GM19452 (cell line): ENCODE results near the gene TRMT10B.
"Not testable (repeated sequence)": the region's sequence is repeated elsewhere in the genome, so short reads cannot be mapped to it uniquely, and the experiment has no call there.

Experiments
- ATAC-seq: cut with Tn5 transposase; IDR thresholded peaks from one replicate; pipeline ENCODE4 v1.9.1; 2021; ENCODE audit not compliant: unreplicated experiment

TRMT10B gene

DNA sequence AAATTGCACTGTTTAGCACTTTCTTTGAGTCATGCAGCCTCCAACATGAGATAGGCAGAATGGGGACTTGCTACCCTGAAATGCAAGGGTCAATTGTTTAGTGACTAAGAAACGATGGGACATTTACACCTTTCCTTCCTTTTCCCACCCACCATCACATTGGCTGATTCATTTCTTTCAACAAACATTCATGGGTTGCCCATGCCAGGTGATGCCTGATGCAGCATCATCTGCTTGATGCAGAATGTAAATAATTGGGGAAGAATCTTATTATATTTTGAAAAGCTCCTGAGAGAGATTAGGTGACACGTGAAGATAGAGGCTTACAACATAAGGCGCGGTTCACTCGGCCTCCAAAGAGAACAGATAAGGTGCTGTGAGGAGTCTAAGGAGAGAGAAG is 4.5 kb upstream of the TRMT10B start:
- ATAC-seq: no peak

DNA sequence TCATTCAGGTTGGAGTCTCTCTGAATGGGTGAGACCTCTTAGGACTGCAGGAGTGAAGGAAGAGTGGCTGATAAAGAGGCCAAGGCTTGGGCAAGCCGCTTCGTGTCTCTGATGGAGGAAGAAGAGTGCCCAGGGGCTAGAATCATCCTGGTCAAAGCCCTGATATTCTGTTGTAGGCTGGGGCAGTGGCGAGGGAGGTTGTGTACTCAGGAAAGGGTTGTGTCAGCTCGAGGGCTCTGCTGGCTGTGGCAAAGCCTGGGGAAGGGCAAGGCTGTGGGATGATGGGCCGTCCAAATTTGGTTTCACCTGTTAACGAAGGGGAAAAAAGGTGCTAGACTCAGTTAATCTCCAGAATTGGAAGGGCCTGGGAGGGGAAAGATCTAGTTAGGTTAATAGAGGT is 2.4 kb upstream of the TRMT10B start:
- no peak for ATAC-seq

DNA sequence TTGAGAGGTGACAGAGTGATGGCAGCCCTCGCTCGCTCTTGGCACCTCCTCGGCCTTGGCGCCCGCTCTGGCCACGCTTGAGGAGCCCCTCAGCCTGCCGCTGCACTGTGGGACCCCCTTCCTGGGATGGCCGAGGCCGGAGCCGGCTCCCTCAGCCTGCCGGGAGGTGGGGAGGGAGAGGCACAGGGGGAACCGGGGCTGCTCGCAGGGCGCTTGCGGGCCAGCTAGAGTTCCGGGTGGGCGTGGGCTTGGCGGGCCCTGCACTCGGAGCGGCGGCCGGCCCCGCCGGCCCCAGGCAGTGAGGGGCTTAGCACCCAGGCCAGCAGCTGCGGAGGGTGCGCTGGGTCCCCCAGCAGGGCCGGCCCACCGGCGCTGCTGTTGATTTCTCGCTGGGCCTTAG is 1.9 kb upstream of the TRMT10B start:
- ATAC-seq: not testable (repeated sequence)

DNA sequence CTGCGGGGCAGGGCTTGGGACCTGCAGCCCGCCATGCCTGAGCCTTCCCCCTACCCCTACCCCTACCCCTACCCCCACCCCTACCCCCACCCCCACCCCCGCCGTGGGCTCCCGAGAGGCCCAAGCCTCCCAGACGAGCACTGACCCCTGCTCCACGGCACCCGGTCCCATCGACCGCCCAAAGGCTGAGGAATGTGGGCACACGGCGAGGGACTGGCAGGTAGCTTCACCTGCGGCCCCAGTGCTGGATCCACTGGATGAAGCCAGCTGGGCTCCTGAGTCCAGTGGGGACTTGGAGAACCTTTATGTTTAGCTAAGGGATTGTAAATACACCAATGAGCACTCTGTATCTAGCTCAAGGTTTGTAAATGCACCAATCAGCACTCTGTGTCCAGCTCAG is 1.5 kb upstream of the TRMT10B start:
- ATAC-seq: not testable (repeated sequence)

DNA sequence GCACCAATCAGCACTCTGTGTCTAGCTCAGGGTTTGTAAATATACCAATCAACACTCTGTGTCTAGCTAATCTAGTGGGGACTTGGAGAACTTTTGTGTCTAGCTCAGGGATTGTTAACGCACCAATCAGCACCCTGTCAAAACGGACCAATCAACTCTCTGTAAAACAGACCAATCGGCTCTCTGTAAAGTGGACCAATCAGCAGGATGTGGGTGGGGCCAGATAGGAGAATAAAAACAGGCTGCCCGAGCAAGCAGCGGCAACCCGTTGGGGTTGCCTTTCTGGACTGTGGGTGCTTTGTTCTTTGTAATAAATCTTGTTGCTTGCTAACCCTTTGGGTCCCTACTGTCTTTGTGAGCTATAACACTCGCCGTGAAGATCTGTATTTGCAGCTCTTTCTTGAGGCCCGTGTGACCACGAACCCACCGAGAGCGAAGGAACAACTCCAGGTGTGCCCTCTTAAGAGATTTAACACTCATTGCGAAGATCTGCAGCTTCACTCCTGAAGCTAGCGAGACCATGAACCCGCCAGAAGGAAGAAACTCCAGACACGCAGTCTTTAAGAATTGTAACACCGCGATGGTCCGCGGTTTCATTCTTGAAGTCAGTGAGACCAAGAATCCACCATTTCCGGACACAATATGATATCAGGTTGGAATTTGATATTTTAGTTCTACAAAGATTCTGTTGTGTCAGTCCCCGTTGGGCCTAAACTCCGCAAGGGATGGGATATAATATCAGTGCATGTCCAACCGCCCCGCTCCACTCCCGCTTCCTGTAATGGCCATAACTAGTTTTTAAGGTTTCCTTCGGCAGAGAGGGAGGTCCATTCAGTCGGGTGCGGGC is 740 bp upstream of the TRMT10B start:
- no peak for ATAC-seq

DNA sequence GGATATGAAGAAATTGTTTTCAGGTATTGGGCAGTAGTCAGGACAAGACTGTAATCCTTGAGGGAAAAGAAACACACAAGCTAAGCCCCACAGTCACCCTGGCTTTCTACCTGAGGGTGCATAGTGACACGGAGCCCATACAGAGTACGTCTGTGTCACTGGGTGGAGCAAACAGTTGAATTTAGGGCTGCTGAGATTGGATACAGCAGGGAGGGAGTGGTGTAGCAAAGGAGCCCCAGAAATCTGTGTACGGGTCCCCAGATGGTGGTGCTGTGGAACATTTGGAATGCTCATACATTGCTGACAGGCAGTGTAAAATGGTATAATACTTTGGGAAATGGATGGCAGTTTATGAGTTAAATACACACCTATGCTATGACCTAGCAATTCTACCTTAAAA is 5.1 kb downstream of the TRMT10B start:
- no peak for ATAC-seq

DNA sequence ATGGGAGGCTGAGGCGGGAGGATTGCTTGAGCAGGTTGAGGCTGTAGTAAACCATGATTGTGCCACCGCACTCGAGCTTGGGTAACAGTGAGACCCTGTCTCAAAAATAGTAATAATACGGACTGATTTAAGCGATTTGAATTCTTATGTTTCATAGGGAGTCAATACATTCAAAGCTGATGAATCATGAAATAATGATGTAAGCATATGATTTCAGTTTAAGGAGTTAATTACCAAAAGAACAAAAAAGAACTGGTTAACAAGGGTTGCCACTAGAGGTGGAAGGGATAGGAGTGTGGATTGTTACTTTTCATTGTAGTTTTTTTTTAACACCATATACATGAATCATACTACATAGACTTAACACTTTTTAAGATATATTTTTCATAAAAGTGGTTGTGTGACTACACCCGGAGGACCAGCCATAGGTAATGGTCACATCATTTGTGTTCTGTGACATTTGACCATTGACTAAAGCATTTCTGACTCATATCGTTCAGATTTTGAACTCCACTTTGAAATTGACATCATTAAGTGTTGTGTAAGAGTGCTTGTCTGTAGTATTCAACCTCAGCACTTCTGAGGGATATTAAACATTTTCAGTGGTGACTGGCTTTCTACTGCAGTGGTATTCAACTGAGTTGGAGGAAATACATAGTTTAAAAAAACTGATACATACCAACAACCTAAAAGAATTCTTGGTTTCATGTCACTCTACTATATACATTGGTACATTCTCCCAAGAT is 7.0 kb downstream of the TRMT10B start:
- no peak for ATAC-seq

DNA sequence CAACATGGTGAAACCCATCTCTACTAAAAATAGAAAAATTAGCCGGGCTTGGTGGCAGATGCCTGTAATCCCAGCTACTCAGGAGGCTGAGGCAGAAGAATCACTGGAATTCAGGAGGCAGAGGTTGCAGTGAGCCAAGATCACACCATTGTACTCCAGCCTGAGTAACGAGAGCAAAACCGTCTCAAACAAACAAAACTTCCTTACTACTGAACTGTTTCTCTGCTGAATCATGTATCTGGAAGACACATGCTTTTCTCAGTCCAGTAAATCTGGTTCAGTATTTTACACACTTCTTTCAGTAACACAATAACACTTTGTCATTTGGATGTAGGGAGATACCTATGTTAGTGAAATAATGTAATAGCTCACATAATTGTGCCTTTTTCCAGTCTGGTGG is 7.9 kb downstream of the TRMT10B start:
- ATAC-seq: no peak

DNA sequence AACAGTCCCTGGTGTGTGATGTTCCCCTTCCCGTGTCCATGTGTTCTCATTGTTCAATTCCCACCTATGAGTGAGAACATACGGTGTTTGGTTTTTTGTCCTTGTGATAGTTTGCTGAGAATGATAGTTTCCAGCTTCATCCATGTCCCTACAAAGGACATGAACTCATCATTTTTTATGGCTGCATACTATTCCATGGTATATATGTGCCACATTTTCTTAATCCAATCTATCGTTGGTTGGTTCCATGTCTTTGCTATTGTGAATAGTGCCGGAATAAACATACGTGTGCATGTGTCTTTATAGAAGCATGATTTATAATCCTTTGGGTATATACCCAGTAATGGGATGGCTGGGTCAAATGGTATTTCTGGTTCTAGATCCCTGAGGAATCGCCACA is 11.7 kb downstream of the TRMT10B start:
- ATAC-seq: not testable (repeated sequence)

DNA sequence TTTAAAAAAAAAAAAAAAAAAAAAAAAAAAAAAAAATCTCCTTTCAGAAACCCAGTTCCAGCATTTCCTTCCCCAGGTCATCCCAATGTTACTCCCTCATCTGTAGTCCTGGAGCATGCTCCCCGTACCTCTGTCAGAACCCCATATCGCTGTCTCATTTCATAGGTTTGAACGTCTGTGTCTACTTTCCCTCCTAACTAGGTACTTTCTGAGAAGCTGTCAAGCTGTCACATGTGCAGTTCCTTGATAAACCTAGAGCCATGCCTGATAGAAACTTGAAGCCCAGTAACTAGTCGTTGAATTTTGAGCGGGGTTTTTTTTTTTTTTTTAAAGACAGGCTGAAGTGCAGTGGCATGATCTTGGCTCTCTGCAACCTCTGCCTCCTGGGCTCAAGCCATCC is 15.7 kb downstream of the TRMT10B start:
- ATAC-seq: no peak

DNA sequence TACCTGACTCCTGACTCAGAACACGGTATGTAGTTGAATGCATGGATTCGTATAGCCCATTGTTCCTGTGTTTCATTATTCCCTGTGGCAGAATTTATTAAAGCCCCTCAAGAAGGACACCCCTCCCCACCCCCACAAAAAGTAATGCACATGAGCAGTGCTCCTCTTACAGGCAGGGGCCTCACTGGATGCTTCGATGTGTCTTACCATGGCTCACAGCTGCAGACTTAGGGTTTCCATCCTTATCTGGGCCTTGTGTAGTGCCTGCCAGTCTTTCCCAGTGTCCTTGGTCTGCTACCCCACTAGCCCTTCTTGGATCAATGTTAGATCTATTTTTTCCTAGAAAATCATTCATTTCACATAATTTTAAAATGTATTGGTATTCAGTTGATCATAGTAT is 16.4 kb downstream of the TRMT10B start:
- no peak for ATAC-seq

DNA sequence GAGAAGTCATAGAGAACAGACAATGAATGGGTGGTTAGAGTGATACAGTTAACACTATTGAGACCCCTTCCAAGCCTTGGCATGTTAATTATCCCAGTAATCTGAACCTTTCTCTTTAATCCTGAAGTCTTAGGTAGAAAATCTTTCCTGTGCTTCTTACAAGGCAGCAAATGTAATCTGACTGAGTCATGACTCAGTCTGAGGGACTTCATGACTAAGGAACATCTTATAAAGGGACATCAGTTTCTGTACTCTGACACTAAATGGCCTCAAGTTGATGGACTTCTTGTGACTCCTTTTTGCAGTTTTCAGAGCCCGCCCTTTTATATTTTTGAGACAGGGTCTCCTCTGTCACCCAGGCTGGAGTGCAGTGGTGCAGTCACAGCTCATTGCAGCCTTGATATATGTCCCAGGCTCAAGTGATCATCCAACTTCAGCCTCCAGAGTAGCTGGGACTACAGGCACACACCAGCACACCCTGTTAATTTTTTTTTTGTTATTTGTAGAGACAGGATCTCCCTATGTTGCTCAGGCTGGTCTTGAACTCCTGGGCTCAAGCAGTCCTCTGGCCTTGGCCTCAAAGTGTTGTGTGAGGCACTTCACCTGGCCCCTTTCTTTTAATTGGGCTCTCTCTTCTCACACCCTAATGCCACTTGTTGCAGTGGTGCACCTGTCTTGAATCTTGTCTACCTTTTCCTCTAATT is 21.8 kb downstream of the TRMT10B start:
- no peak for ATAC-seq

DNA sequence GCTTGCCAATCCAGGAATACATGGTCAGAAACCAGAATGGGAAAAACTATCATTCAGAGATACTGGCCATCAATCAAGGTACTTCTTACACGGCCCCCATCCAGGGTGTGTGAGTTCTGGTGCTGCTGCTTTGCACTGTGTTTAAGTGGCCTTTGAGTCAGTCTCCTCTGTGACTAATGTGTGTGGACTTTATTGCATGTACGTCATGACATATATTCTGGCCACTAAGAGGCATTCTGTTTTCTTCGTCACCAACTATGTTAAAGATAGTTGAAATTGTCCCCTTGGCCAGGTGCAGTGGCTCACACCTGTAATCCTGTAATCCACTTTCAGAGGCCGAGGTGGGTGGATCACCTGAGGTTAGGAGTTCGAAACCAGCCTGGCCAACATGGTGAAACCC is 22.7 kb downstream of the TRMT10B start:
- no peak for ATAC-seq

DNA sequence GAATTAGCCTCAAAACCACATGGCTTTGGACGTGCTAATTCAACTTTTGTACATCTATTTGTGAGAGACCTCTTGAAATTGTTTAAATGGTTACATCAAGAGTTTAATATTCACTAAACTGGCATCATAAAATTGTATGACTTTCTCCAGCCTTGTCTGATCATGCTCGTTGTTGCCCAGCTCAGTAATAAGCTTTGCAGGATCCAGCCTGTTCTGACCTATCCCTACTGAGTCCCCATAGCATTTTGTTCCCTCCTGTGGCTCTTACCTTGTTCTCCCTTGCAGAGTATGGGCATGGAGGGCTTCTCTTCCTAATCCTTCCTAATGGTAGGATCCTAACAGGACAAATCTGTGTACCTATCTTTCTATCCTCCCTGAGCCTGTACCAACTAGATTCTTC is 24.9 kb downstream of the TRMT10B start:
- no peak for ATAC-seq

DNA sequence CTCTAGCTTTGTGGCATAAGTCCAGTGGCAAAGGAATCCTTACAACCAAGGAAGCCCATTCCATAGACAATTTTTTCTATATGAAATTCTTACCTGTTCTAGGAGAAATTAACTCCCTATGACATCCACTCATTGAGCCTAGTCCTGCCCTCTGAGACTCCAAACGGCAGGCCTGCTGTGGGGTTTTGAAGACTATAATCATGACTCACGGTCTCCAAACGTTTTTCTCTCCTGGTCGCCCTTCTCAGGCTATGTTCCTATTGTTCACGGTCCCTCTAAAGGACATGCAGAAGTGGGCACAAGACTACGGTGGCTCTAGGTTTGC is 30.6 kb downstream of the TRMT10B start:
- ATAC-seq: no peak

DNA sequence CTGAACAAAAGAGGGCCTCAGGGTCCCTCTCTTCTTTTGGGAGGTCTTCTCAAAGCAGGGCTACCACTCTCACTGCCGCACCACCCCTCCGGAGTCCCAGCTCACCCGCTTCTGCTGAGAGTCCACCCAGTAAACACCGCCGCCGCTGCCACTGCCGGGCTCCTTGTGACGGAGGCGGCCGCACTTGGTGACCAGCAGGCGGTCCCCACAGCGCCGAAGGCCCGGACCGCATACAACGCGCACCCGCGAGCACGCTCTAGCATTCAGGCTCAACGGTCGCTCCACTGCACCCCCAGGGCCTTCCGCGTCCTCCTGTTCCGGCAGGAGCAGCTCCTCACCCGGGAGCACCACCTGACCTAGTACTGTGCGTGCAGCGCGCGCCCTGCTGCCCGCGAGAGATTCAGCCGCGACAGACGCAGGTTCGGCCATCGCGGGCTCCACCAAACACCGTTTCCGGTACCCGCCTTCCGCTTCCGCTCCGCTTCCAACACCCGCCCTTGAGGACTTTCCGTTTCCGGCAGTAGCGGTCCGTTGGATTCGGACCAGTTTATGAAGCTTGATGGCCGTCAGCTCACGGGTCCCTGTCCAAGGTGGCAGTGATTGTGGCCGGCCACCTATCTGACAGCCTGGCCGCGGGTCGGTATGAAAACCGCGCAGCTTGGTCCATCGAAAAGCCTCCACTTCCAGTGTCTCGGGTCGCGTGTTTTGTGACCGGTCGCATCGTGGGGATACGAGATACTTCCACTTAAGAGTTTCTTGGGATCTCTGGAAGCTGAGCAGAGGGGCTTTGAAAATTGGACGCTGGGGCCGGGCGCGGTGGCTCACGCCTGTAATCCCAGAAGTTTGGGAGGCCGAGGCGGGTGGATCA is 31.2 kb downstream of the TRMT10B start, which contains the start of gene EXOSC3:
Gene EXOSC3, minus strand, starts transcription at position 449 of the 868 bp plus-strand sequence. Its CDS starts 20 bp downstream, at position 429.
- ATAC-seq: peak; percentile 95

DNA sequence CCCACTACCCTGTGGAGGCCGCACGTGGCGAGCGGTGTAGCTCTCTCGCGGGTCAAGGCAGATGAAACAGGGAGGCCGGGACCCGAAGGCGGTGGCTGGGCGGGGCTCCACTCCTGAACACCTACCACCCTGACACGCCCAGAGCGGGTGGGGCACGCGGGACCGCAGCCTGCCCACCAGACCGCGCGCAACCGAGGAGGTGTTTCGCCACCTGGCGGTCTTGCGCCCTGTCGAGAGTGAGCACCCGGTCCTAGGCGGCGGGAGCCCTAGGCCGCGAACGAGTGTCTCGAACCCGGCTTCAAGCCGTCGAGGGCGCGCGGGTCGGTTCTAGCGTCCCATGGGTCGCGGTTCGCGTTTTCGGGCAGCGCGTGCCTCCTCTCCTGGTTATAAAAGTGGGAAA is 33.5 kb downstream of the TRMT10B start:
- no peak for ATAC-seq

DNA sequence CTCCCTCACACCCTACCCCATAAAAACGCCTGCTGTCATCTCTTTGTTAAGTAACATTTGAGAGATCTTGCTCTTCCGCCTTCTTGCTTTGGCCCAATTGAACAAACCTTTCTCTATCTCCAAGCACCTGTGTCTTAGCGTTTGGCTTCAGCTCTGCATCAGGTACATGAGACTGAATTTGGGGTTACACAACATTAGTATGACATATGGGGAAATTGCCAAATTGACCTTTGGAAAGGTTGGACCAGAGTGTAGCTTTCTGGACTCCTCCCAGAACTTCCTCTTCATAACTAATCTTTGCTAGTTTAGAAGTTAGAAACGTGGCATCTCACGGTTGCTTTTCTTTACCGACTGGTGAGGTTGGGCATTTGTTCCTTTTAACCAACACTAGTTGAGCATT is 34.7 kb downstream of the TRMT10B start:
- ATAC-seq: no peak

DNA sequence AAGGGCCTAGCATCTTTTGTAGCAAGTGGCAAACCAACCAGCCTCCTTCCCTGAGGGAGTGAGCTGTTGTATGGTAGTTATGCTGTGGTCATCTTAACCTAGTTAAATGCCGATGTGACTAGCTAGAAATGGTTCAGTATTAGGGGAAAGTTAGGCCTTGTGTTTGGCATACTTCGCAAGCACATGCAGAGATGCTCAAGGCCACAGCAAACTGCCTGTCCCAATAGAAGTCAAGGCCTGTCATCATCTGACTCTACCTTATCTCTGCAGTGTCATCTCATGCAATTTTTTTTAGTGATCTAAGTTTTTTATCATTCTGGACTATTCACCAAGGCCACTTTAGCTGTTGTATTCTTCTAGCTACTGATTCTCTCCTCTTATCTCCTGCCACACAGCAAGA is 36.5 kb downstream of the TRMT10B start:
- no peak for ATAC-seq

DNA sequence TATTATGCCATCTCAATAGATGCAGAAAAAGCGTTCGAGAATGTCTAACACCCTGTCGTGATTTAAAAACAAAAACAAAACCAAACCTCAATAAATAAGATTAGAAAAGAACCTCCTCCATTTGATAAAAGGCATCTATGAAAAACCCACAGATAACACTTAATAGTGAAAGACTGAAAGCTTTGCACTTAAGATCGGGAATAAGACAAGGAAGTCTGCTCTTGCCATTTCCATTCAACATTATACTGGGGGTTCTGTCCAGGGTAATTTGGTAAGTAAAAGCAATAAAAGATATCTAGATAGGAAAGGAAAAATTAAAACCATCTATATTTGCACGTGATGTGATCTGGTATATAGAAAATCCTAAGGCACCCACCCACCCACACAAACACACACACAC is 38.5 kb downstream of the TRMT10B start:
- ATAC-seq: no peak

DNA sequence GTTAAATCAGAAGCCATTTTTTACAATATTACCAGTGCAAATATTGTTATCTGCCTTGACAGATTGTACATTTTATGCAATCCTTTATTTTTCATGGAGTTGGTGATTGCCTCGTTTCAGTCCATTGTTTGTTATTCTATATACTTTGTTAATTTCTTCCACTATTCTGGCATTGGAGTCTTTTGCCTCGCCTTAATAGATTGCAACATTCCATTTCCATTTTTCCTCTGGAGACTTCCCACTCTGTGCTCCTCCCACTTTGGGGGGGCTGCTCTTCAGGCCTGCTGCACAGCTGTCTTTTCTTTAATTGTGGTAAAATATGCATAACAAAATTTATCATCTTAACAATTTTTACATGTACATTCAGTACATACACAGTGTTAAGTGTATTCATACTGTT is 42.6 kb downstream of the TRMT10B start:
- ATAC-seq: no peak
